22Rv1 (cell line): ENCODE data around the gene PLD6.

ENCODE experiments used
- ZFX ChIP-seq: fragments of 450-650 bp; IDR thresholded peaks from 2 replicates; pipeline ENCODE4 v1.6.1; 2017; ENCODE audit warnings: antibody characterized with exemption, borderline replicate concordance
- TF ChIP-seq, protein P1 (sequence below): fragments of 450-650 bp; IDR thresholded peaks from 2 replicates; pipeline ENCODE4 v1.5.1; 2017; ENCODE audit warnings: mild to moderate bottlenecking

DNA sequence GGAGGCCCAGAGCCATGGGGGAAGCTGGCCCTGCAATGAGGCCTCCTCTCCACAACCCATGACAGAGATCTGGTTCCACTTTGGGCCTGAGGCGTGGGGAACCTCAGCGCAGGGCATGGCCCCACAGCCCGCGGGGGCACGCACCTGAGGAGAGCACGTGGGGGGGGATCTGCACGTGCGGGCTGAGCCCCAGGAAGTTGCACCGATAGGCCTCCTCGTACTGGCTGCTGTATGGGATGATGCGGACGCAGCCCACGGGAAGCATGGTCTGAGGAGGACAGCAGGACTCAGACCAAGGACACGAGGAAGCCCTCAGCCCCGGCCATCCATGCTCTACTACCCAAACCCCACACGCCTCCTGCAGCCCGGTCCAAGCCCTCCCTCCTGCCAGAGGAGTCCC lies 10.1 kb upstream of the PLD6 start:
- TF ChIP-seq, protein P1, sequence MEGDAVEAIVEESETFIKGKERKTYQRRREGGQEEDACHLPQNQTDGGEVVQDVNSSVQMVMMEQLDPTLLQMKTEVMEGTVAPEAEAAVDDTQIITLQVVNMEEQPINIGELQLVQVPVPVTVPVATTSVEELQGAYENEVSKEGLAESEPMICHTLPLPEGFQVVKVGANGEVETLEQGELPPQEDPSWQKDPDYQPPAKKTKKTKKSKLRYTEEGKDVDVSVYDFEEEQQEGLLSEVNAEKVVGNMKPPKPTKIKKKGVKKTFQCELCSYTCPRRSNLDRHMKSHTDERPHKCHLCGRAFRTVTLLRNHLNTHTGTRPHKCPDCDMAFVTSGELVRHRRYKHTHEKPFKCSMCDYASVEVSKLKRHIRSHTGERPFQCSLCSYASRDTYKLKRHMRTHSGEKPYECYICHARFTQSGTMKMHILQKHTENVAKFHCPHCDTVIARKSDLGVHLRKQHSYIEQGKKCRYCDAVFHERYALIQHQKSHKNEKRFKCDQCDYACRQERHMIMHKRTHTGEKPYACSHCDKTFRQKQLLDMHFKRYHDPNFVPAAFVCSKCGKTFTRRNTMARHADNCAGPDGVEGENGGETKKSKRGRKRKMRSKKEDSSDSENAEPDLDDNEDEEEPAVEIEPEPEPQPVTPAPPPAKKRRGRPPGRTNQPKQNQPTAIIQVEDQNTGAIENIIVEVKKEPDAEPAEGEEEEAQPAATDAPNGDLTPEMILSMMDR: no peak
- TF ChIP-seq ZFX: no peak
